Thymus (tissue), 11 donors: ENCODE data around the gene RHOJ. TPM values are rescaled to one million over a fixed set of nuclear protein-coding genes. Genes with fewer than 3 reads are reported as not detected.

ENCODE experiments used
- DNase-seq, 9 donors: peaks; one replicate each; pipeline ENCODE4 v3.0.0-alpha.2; 2013; ENCODE audit warnings: low spot score in 9 of 9, low read depth in 6 of 9, missing footprints in 1 of 9
- H3K27ac ChIP-seq, 2 donors: one replicate each; pipeline ENCODE4 v1.5.1; 2013; ENCODE audit warnings: control low read depth in 1 of 2, low read depth in 1 of 2, low read length in 1 of 2, mild to moderate bottlenecking in 1 of 2, moderate library complexity in 1 of 2
- H3K27me3 ChIP-seq, 2 donors: one replicate each; pipeline ENCODE4 v1.5.1; 2013; ENCODE audit warnings: low read length in 1 of 2; ENCODE audit not compliant: control insufficient read depth in 2 of 2, insufficient read depth in 1 of 2
- H3K36me3 ChIP-seq, 2 donors: one replicate each; pipeline ENCODE4 v1.5.1; 2013; ENCODE audit warnings: low read length in 1 of 2, mild to moderate bottlenecking in 1 of 2, moderate library complexity in 1 of 2; ENCODE audit not compliant: control insufficient read depth in 2 of 2, insufficient read depth in 2 of 2
- H3K4me1 ChIP-seq, 2 donors: one replicate each; pipeline ENCODE4 v1.5.1; 2013; ENCODE audit warnings: low read length in 2 of 2; ENCODE audit not compliant: control insufficient read depth in 2 of 2, insufficient read depth in 2 of 2
- H3K4me3 ChIP-seq, 2 donors: one replicate each; pipeline ENCODE4 v1.5.1; 2013; ENCODE audit warnings: low read length in 2 of 2, control low read depth in 1 of 2, mild to moderate bottlenecking in 1 of 2
- H3K9me3 ChIP-seq, 2 donors: one replicate each; pipeline ENCODE4 v1.5.1; 2013; ENCODE audit warnings: low read length in 1 of 2, mild to moderate bottlenecking in 1 of 2; ENCODE audit not compliant: control insufficient read depth in 2 of 2, insufficient read depth in 1 of 2
- WGBS: extraction: QIAGEN DNeasy Blood & Tissue Kit; methylation state at CpG from one replicate; pipeline ENCODE4 v1.1.7; 2013; 5-methylcytosine and 5-hydroxymethylcytosine counted together
- polyA plus RNA-seq: library from polyadenylated mRNA; stranded (reverse); fragments of 200-250 nt; gene quantifications from one replicate; pipeline ENCODE4 v1.2.3, GENCODE V29; 2013
- total RNA-seq: library from RNA; stranded (reverse); fragments of 120-200 nt; gene quantifications from one replicate; pipeline ENCODE4 v1.2.4, GENCODE V29; 2013
- donor health status: healthy.

The RHOJ gene
- total and polyA plus RNA-seq, 2 donors, result 1.0 to 6.0 TPM

- no peak for DNase-seq
- H3K27me3 ChIP-seq, result no peaks in the 10 kb centered on the region
- no peaks in the 10 kb centered on the region for H3K36me3 ChIP-seq
- H3K4me3 ChIP-seq, result no peak overlapping the region
- H3K27ac ChIP-seq, result no peak overlapping the region
- no peaks in the 10 kb centered on the region for H3K9me3 ChIP-seq
- H3K4me1 ChIP-seq, result no peaks in the 10 kb centered on the region
- 89% methylated on average over 9 of the region's 9 CpGs for WGBS
These were observed 118.8 kb downstream of the RHOJ start for GRCh38 chr14:63322897-63323573.

- 95% methylated on average over 5 of the region's 5 CpGs for WGBS
- Histone ChIP-seq H3K27me3 (no peaks in the 10 kb centered on the region), H3K36me3 (no peaks in the 10 kb centered on the region), H3K4me1 (no peaks in the 10 kb centered on the region), H3K9me3 (no peaks in the 10 kb centered on the region), H3K27ac (no peak overlapping the region), H3K4me3 (no peak overlapping the region)
- no peak for DNase-seq
These were observed 122.6 kb downstream of the RHOJ start for GRCh38 chr14:63326840-63327239.

GRCh38 chr14:63328787-63329737 lies 124.8 kb downstream of the RHOJ start:
- no peak overlapping the region for H3K27ac ChIP-seq
- H3K27me3 ChIP-seq, result no peaks in the 10 kb centered on the region
- H3K36me3 ChIP-seq, result no peaks in the 10 kb centered on the region
- no peaks in the 10 kb centered on the region for H3K9me3 ChIP-seq
- H3K4me1 ChIP-seq, result no peaks in the 10 kb centered on the region
- 88% methylated on average over 6 of the region's 6 CpGs for WGBS
- no peak for DNase-seq
- no peak overlapping the region for H3K4me3 ChIP-seq

- 86% methylated on average over 7 of the region's 7 CpGs for WGBS
- H3K4me3 ChIP-seq, result no peak overlapping the region
- DNase-seq, result no peak
- no peaks in the 10 kb centered on the region for H3K9me3 ChIP-seq
- no peaks in the 10 kb centered on the region for H3K36me3 ChIP-seq
- no peaks in the 10 kb centered on the region for H3K27me3 ChIP-seq
- no peaks in the 10 kb centered on the region for H3K4me1 ChIP-seq
- H3K27ac ChIP-seq, result no peak overlapping the region
These were observed 138.1 kb downstream of the RHOJ start for GRCh38 chr14:63342371-63342770.

Other genes starting within 250 kb of the RHOJ start
- 0.38 TPM for gene KCNH5, start 159.0 kb upstream of the RHOJ start, total RNA-seq
- gene KCNH5, start 159.0 kb upstream of the RHOJ start, polyA plus RNA-seq, result 0.11 TPM
- not detected for gene GPHB5, start 114.5 kb downstream of the RHOJ start, total RNA-seq
- 0.34 TPM for gene GPHB5, start 114.5 kb downstream of the RHOJ start, polyA plus RNA-seq